Duodenal mucosa (tissue), 2 donors: ENCODE data around the gene LBR.

Experiments used
- H3K27ac ChIP-seq: one replicate; pipeline ENCODE4 v1.7.0; 2013; ENCODE audit warnings: low read depth, low read length
- H3K27me3 ChIP-seq, 2 donors: one replicate each; pipeline ENCODE4 v1.7.0; 2013; ENCODE audit warnings: low read length in 2 of 2, control low read depth in 1 of 2; ENCODE audit not compliant: insufficient read depth in 2 of 2, control insufficient read depth in 1 of 2
- H3K36me3 ChIP-seq, 2 donors: one replicate each; pipeline ENCODE4 v1.7.0; 2013; ENCODE audit warnings: low read length in 2 of 2, control low read depth in 1 of 2; ENCODE audit not compliant: insufficient read depth in 2 of 2, control insufficient read depth in 1 of 2
- H3K4me1 ChIP-seq, 2 donors: one replicate each; pipeline ENCODE4 v1.7.0; 2013; ENCODE audit warnings: low read length in 2 of 2, control low read depth in 1 of 2; ENCODE audit not compliant: insufficient read depth in 2 of 2, control insufficient read depth in 1 of 2
- H3K4me3 ChIP-seq, 2 donors: one replicate each; pipeline ENCODE4 v1.7.0; 2013; ENCODE audit warnings: low read length in 2 of 2, low read depth in 1 of 2
- H3K9ac ChIP-seq, 2 donors: one replicate each; pipeline ENCODE4 v1.7.0; 2013; ENCODE audit warnings: low read length in 2 of 2, low read depth in 1 of 2
- H3K9me3 ChIP-seq, 2 donors: one replicate each; pipeline ENCODE4 v1.7.0; 2013; ENCODE audit warnings: low read length in 2 of 2, control low read depth in 1 of 2; ENCODE audit not compliant: control insufficient read depth in 1 of 2

LBR gene

DNA sequence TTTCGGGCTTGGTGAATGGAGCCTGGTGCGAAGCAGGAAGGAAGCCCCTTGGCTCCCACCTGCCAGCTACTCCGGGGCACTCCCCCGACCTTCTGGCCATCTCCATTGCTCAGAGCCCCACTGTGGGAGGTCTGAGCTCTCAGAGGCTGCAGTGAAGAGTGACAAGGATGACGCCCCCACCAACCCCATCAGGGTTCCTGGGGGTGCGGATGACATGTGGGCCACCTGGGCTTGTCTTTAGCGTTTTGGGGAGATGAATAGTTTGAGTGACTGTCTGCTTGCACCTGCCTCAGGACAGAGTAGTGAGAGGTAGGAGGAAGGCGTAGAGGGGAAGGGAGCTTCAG is 43.2 kb upstream of the LBR start:
- peaks cover 0 to 25% of the 10 kb centered on the region in 2 donors for H3K4me1 ChIP-seq
- no peak overlapping the region for H3K4me3 ChIP-seq
- H3K27ac ChIP-seq = no peak overlapping the region
- H3K9me3 ChIP-seq = no peaks in the 10 kb centered on the region
- H3K27me3 ChIP-seq = no peaks in the 10 kb centered on the region
- no peak overlapping the region for H3K9ac ChIP-seq
- H3K36me3 ChIP-seq = no peaks in the 10 kb centered on the region

GRCh38 chr1:225470211-225471108 is 42.6 kb upstream of the LBR start:
- Histone ChIP-seq H3K4me1 (peaks cover 5 to 26% of the 10 kb centered on the region in 2 donors), H3K4me3 (no peak overlapping the region), H3K36me3 (no peaks in the 10 kb centered on the region), H3K27ac (no peak overlapping the region), H3K9me3 (no peaks in the 10 kb centered on the region), H3K9ac (no peak overlapping the region), H3K27me3 (no peaks in the 10 kb centered on the region)

GRCh38 chr1:225469051-225469450 is 41.2 kb upstream of the LBR start:
- no peak overlapping the region for H3K9ac ChIP-seq
- H3K9me3 ChIP-seq = no peaks in the 10 kb centered on the region
- no peak overlapping the region for H3K27ac ChIP-seq
- H3K36me3 ChIP-seq = no peaks in the 10 kb centered on the region
- H3K4me3 ChIP-seq = no peak overlapping the region
- H3K27me3 ChIP-seq = no peaks in the 10 kb centered on the region
- H3K4me1 ChIP-seq = peaks cover 7 to 16% of the 10 kb centered on the region in 2 donors

DNA sequence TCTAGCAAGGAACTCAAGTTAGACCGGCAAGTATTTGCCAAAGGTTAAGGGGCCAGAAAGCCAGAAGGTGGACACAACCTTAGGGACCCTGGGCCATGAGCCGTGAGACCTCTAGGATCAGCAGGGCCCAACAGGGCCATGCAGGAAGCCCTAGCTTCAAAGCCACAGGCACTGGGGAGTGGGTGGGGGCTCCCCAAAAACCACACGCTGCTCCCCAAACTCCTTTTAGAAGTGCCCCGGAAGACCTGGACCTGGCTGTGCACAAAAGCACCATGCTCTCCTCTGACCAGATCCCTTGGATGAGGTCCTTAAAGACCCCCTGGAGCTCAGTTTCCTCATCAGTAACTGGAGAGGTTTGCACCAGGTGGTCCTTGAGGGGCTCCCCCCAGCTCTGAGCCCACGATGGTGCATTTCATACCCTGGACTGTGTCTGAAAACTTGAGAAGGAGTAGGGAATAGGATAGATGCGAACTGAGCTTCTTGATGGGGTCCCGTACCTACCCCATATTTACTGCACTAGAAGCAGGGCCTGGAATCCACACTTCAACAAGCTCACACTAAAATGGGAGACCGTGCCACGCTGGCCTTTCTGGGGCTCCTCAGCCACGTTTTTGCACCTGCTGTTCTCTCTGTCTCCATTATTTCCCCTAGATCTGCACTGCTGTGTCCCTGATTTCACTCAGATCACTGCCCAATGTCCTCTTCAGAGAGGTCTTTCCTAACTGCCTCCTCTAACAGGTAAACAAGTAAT is 40.6 kb upstream of the LBR start:
- H3K9ac ChIP-seq = peak overlapping the region; percentile 32 to 68
- H3K27me3 ChIP-seq = no peaks in the 10 kb centered on the region
- peaks cover 12 to 22% of the 10 kb centered on the region in 2 donors for H3K4me1 ChIP-seq
- no peaks in the 10 kb centered on the region for H3K36me3 ChIP-seq
- peak overlapping the region; percentile 65 to 66 for H3K4me3 ChIP-seq
- no peak overlapping the region for H3K27ac ChIP-seq
- no peaks in the 10 kb centered on the region for H3K9me3 ChIP-seq

DNA sequence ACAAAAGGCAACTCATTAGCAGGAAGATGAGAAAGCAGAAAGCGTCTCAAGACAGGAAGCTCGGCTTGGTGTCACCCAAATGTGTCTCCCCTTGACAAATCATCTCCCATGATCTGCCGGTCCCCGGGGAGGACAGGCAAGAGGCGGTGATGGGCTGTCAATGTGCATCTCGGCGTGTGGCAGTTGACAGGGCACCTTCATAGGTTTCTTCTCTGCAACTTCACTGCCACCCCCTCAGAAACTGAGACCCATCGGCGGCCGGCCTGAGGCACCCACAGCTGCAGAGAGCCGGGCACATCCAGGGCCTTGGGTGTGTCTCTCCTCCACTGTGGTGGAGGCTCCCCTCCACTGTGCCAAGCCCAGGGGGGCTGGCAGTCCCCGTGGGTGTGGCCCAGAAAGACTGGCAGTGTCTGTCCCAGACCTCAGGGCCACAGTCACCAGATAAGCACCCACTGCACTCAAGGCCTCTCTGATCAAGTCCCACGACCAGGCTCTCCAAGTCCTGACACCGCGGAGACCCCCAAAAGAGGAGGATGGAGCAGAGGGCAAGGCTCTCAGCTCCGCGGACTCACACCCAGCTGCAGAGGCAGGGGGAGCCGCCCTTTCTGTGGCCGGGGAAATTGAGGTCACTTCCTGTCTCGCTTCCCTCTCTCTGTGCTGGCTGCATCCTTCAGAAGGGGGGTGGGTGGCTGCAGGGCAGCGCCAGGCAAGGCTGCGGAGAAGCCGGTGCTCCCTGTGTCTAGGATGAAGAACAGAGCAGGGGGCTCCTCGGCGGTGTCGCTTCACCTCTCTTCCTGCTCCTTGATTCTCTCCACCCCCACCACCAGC is 39.6 kb upstream of the LBR start:
- peak overlapping the region; percentile 32 to 68 for H3K9ac ChIP-seq
- H3K4me3 ChIP-seq = peak overlapping the region; percentile 65 to 66
- H3K4me1 ChIP-seq = peaks cover 17 to 29% of the 10 kb centered on the region in 2 donors

DNA sequence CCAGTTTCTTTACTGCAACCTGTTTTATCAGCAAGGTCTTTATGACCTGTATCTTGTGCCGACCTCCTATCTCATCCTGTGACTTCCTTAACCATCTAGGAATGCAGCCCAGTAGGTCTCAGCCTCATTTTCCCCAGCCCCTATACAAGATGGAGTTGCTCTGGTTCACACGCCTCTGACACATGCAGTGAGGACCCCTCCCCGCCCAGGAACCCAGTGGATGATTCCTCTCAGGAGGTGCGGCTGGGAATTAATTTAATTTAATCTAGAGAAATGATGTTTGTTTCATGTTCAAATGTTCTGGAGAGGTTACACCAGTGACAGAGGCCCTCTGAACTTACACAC is 39.0 kb upstream of the LBR start:
- Histone ChIP-seq H3K27ac (no peak overlapping the region), H3K4me3 (peak overlapping the region; percentile 65 to 66), H3K9ac (no peak overlapping the region), H3K9me3 (no peaks in the 10 kb centered on the region), H3K27me3 (no peaks in the 10 kb centered on the region), H3K36me3 (no peaks in the 10 kb centered on the region), H3K4me1 (peaks cover 17 to 29% of the 10 kb centered on the region in 2 donors)

More for the DNA sequence above, 39.6 kb upstream of the LBR start:
- Histone ChIP-seq H3K9me3 (no peaks in the 10 kb centered on the region), H3K27me3 (no peaks in the 10 kb centered on the region), H3K36me3 (no peaks in the 10 kb centered on the region), H3K27ac (peak overlapping the region; percentile 82)

DNA sequence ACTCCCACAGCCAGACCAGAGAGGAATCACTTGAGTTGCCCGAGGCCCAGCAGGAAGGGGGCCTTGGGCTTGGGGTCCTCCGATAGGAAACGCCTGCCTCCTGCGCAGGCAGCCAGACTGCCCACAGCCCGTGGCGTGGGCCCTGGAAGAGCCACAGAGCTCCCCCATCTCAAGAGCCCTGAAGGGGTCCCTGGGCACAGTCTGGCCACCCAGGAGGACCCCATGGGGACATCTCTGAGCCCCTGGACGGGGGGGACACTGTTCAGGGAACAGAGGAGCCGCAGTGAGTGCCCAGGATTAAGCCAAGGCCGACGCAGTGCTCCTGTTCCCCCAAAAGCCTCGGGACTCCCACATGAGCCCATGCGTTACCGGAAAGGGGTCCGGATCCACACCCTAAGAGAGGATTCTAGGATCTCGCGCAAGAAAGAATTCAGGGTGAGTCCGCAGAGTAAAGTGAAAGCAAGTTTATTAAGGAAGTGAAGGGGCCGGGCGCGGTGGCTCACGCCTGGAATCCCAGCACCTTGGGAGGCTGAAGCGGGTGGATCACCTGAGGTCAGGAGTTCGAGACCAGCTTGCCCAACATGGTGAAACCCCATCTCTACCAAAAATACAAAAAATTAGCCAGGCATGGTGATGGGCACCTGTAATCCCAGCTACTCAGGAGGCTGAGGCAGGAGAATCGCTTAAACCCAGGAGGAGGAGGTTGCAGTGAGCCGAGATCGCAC is 38.1 kb upstream of the LBR start:
- Histone ChIP-seq H3K27me3 (no peaks in the 10 kb centered on the region), H3K9ac (peak overlapping the region in 1 of 2 donors; percentile 25), H3K4me1 (peaks cover 22 to 32% of the 10 kb centered on the region in 2 donors), H3K36me3 (no peaks in the 10 kb centered on the region), H3K9me3 (no peaks in the 10 kb centered on the region), H3K4me3 (no peak overlapping the region), H3K27ac (no peak overlapping the region)

DNA sequence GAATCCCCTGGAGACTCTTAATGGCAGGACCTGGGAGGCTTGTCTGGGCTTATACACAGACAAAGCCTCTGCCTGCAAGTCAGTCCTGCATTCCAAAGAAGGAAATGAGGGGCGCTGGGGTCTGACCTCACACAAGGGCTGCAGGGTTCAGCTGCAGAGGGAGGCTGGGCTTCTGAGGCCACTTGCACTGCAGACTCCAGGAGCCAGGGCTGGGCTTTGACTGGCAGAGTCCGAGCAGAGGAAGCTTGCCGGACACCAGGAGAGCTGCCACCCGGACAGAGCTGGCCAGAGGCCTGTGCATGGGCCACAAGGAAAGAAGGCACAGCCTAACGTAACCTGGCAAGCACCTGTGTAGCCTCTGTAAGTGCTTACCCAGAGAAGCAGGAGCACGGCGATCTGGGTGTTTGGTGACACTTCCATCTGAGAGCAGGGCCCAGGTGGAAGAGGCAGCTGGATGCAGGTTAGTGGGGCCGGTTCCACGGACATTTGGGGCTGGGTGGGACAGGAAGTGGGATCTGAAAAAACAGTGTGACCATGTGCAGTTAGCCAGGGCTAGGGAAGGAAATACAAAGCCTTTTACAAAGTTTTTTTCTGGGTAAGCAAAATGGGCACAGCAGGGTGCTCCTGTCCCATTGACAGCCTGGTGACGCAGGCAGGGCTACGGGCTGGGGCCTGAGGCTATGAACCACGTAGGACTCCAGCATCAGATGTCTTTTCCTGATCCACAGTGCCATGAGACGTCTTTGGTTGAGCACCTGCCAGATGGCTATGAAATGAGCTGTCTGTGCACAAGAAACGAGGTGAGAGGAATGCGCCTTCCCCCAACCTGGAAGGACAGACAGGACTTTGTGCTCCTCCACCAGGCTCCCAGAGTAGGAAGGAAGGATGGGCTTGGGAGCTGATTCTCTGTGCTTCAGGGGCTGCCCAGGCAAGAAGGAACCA is 37.3 kb upstream of the LBR start:
- no peaks in the 10 kb centered on the region for H3K27me3 ChIP-seq
- no peaks in the 10 kb centered on the region for H3K36me3 ChIP-seq
- H3K4me1 ChIP-seq = peaks cover 29 to 37% of the 10 kb centered on the region in 2 donors
- H3K9ac ChIP-seq = peak overlapping the region in 1 of 2 donors; percentile 25
- H3K4me3 ChIP-seq = no peak overlapping the region
- H3K27ac ChIP-seq = no peak overlapping the region
- no peaks in the 10 kb centered on the region for H3K9me3 ChIP-seq
